NB4 (cell line): ENCODE measurements around the gene FMO2.

Experiments
- CTCF ChIP-seq: IDR thresholded peaks from one replicate; pipeline ENCODE4 v1.5.1; 2012; ENCODE audit warnings: low read depth, low read length
- POLR2A ChIP-seq: IDR thresholded peaks from 2 replicates; pipeline ENCODE4 v1.6.1; 2011; ENCODE audit warnings: mild to moderate bottlenecking; ENCODE audit not compliant: insufficient read length; ENCODE audit errors: extremely low read depth

DNA sequence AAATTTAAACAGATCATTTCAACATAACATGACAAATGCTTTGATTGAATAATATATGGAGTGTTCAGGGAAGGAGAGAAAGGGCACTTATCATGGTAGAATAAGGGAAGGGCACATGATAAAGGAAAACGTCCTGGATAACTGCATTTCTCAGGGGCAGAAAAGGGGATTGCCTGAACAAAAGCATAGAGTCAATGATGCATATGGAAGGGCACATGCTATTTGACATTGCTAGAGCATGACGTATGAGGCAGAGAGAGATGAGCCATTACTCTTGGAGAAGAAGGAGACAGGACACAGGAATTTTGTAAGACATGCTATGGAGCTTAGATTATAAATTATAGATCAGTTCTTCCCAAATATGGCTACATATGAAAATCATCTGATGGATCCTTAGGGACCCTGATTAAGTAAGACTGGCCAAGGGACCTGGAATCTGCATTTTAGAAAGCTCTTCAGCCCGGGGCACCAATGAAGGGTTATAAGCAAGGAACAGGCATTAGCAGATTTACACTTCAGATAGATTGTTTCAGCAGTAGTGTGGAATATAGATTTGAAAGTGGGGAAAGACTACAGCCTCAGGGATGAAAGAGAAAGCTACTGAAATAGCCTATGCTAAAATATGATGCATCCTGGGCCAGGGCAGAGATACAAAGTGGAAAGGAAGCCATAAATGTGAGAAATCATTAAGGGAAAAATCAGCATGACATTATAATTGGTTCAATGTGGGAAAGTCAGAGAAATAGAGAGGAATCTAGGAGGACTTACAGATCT, 21.3 kb downstream of the FMO2 start:
- TF ChIP-seq CTCF (no peak), POLR2A (no peak)
